MM.1S (cell line): ENCODE data around the gene DNAH10.

Source experiments
- DNase-seq: peaks from one replicate; pipeline ENCODE4 v3.0.0-alpha.2; 2015
- H2AFZ ChIP-seq: fragments of 300-600 bp; sonication (generic); 2 replicates; pipeline ENCODE4 v1.6.0; 2016; ENCODE audit warnings: antibody characterized with exemption, low read length
- H3F3A ChIP-seq: fragments of 300-600 bp; sonication (generic); 2 replicates; pipeline ENCODE4 v1.6.1; 2016; ENCODE audit warnings: mild to moderate bottlenecking, antibody characterized with exemption, low read length, moderate library complexity, mixed read lengths; ENCODE audit not compliant: insufficient read depth
- H3K27ac ChIP-seq: fragments of 300-600 bp; sonication (generic); 2 replicates; pipeline ENCODE4 v1.5.1; 2016; ENCODE audit warnings: mild to moderate bottlenecking, low read length
- H3K27me3 ChIP-seq: fragments of 300-600 bp; sonication (generic); replicated peaks from 2 replicates; pipeline ENCODE4 v1.6.0; 2016; ENCODE audit warnings: low read length; ENCODE audit not compliant: insufficient read depth
- H3K36me3 ChIP-seq: fragments of 300-600 bp; sonication (generic); replicated peaks from 2 replicates; pipeline ENCODE4 v1.6.1; 2016; ENCODE audit warnings: mild to moderate bottlenecking, low read length, mixed read lengths; ENCODE audit not compliant: insufficient read depth
- H3K4me1 ChIP-seq: fragments of 300-600 bp; sonication (generic); 2 replicates; pipeline ENCODE4 v1.6.1; 2016; ENCODE audit warnings: low read length, mixed read lengths
- H3K4me2 ChIP-seq: fragments of 300-600 bp; sonication (generic); 2 replicates; pipeline ENCODE4 v1.6.0; 2016; ENCODE audit warnings: low read depth, low read length
- H3K4me3 ChIP-seq: fragments of 300-600 bp; sonication (generic); 2 replicates; pipeline ENCODE4 v1.5.1; 2016; ENCODE audit warnings: low read length, mixed read lengths
- H3K79me2 ChIP-seq: fragments of 300-600 bp; sonication (generic); 2 replicates; pipeline ENCODE4 v1.6.1; 2016; ENCODE audit warnings: mixed run types, low read length, mixed read lengths
- H3K9ac ChIP-seq: fragments of 300-600 bp; sonication (generic); 2 replicates; pipeline ENCODE4 v1.6.1; 2016; ENCODE audit warnings: low read length, mixed read lengths
- H3K9me2 ChIP-seq: fragments of 300-600 bp; sonication (generic); replicated peaks from 2 replicates; pipeline ENCODE4 v1.6.1; 2016; ENCODE audit warnings: mild to moderate bottlenecking, low read length, mixed read lengths; ENCODE audit not compliant: insufficient read depth
- H3K9me3 ChIP-seq: fragments of 300-600 bp; sonication (generic); replicated peaks from 2 replicates; pipeline ENCODE4 v1.6.1; 2016; ENCODE audit warnings: mild to moderate bottlenecking, low read length, mixed read lengths; ENCODE audit not compliant: insufficient read depth
- H4K20me1 ChIP-seq: fragments of 300-600 bp; sonication (generic); 2 replicates; pipeline ENCODE4 v1.6.1; 2016; ENCODE audit warnings: mild to moderate bottlenecking, low read length, moderate library complexity, mixed read lengths; ENCODE audit not compliant: insufficient read depth
- EZH2 ChIP-seq: fragments of 300-600 bp; sonication (generic); optimal IDR thresholded peaks from 2 replicates; pipeline ENCODE3; 2017; ENCODE audit warnings: low read depth, mild to moderate bottlenecking, antibody characterized with exemption, low read length, mixed read lengths
- EZH2phosphoT487 ChIP-seq: fragments of 300-600 bp; sonication (generic); IDR thresholded peaks from 2 replicates; pipeline ENCODE4 v1.6.1; 2018; ENCODE audit warnings: antibody characterized with exemption, low read length
- TF ChIP-seq, protein P1 (sequence below): fragments of 300-600 bp; sonication (generic); IDR thresholded peaks from 2 replicates; pipeline ENCODE4 v1.5.1; 2016; ENCODE audit warnings: antibody characterized with exemption, low read length, mixed read lengths

The DNAH10 gene

DNA sequence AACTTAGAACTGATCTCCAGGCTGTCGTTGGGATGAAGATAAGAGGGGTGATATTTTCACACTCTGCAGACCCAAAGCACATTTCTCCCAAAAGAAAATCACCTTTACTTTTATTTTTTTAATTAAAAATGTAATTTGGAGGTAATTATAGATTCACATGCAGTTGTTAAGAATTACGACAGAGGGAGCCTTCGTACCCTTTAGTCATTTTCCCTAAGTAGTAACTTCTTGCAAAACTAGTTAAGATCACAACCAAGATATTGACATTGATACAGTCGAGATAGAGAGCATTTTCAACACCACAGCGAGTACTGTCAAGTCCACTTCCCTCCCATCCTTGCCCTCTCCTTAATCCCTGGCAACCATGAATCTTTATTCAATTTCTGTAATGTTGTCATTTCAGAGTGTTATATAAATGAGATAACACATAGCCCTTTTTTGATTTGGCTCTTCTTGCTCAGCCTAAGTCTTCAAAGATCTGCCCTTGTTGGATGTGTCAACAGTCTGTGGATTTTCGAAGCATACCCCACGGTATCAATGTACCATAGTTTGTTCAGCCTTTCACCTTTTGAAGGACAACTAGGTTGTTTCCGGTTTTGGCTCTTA is 39.6 kb downstream of the DNAH10 start:
- H3F3A ChIP-seq = no peaks in the 10 kb centered on the region
- peak; percentile 7 for DNase-seq
- no peaks in the 10 kb centered on the region for H3K79me2 ChIP-seq
- H3K27me3 ChIP-seq = no peaks in the 10 kb centered on the region
- H3K27ac ChIP-seq = no peak overlapping the region
- no peak overlapping the region for H2AFZ ChIP-seq
- no peak for TF ChIP-seq EZH2
- TF ChIP-seq, protein P1, sequence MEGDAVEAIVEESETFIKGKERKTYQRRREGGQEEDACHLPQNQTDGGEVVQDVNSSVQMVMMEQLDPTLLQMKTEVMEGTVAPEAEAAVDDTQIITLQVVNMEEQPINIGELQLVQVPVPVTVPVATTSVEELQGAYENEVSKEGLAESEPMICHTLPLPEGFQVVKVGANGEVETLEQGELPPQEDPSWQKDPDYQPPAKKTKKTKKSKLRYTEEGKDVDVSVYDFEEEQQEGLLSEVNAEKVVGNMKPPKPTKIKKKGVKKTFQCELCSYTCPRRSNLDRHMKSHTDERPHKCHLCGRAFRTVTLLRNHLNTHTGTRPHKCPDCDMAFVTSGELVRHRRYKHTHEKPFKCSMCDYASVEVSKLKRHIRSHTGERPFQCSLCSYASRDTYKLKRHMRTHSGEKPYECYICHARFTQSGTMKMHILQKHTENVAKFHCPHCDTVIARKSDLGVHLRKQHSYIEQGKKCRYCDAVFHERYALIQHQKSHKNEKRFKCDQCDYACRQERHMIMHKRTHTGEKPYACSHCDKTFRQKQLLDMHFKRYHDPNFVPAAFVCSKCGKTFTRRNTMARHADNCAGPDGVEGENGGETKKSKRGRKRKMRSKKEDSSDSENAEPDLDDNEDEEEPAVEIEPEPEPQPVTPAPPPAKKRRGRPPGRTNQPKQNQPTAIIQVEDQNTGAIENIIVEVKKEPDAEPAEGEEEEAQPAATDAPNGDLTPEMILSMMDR = no peak; the same call in 1 of the 2 replicates
- no peak for TF ChIP-seq EZH2phosphoT487
- H4K20me1 ChIP-seq = no peaks in the 10 kb centered on the region
- no peak overlapping the region for H3K9ac ChIP-seq
- no peaks in the 10 kb centered on the region for H3K4me1 ChIP-seq
- H3K4me2 ChIP-seq = no peak overlapping the region
- H3K4me3 ChIP-seq = no peak overlapping the region
- H3K9me2 ChIP-seq = no peaks in the 10 kb centered on the region
- no peaks in the 10 kb centered on the region for H3K9me3 ChIP-seq
- H3K36me3 ChIP-seq = no peaks in the 10 kb centered on the region

DNA sequence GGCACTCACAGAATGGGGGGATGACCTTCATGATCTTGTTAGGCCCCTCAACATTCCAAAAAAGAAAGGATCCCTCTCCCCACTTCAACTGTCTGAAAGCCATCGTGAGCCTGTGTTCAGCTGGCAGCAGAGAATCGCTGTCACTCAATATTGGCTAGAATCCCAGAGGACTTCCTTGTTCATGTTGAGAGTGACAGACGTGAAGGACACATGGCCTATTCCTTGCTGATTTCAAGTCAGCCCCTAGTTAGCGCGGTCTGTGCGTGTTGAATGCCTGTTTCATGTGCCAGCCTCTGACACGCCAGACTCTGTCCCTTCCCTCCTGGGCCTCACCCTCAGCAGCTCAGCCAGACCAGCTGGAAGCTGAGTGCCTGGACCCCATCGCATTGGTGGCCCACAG is 43.1 kb downstream of the DNAH10 start:
- no peak overlapping the region for H3K9ac ChIP-seq
- no peak overlapping the region for H3K4me2 ChIP-seq
- H3K4me1 ChIP-seq = no peaks in the 10 kb centered on the region
- no peak overlapping the region for H3K27ac ChIP-seq
- H4K20me1 ChIP-seq = no peaks in the 10 kb centered on the region
- H3K36me3 ChIP-seq = no peaks in the 10 kb centered on the region
- H3K79me2 ChIP-seq = no peaks in the 10 kb centered on the region
- no peaks in the 10 kb centered on the region for H3K27me3 ChIP-seq
- H3K4me3 ChIP-seq = no peak overlapping the region
- TF ChIP-seq EZH2 = no peak
- TF ChIP-seq, protein P1 = no peak
- no peak for TF ChIP-seq EZH2phosphoT487
- H2AFZ ChIP-seq = no peak overlapping the region
- no peaks in the 10 kb centered on the region for H3F3A ChIP-seq
- H3K9me3 ChIP-seq = no peaks in the 10 kb centered on the region
- DNase-seq = no peak
- H3K9me2 ChIP-seq = no peaks in the 10 kb centered on the region

DNA sequence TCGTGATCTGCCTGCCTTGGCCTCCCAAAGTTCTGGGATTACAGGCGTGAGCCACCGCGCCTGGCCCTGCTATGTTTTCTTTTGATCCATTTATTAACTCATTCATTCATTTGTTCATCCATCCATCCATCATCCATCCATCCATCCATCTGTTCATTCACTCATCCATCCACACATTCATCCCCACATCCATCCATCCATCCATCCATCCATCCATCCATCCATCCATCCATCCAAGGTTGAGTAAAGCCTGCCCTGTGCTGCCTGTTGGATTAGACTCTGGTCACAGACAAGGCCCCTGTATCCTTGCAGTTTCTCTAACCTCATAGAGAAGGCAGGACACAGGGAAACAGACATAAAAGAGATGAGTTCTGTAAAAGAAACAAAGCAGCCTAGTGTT is 44.9 kb downstream of the DNAH10 start:
- DNase-seq = no peak
- no peak for TF ChIP-seq EZH2
- TF ChIP-seq, protein P1 = no peak
- TF ChIP-seq EZH2phosphoT487 = no peak
- Histone ChIP-seq H3K4me3 (no peak overlapping the region), H3K27ac (no peak overlapping the region), H3F3A (no peaks in the 10 kb centered on the region), H4K20me1 (no peaks in the 10 kb centered on the region), H3K9me3 (no peaks in the 10 kb centered on the region), H3K4me1 (no peaks in the 10 kb centered on the region), H3K79me2 (no peaks in the 10 kb centered on the region), H3K36me3 (no peaks in the 10 kb centered on the region), H2AFZ (no peak overlapping the region), H3K27me3 (no peaks in the 10 kb centered on the region), H3K9me2 (no peaks in the 10 kb centered on the region), H3K9ac (no peak overlapping the region), H3K4me2 (no peak overlapping the region)
